ENCODE data around the gene SELENOH. TPM values are rescaled to one million over a fixed set of nuclear protein-coding genes. Genes with fewer than 3 reads are reported as not detected.

SELENOH gene
- total RNA-seq, 1 donor from 2014 or later: 118 TPM

- Histone ChIP-seq H3K4me1 (peaks cover 99% of the 10 kb centered on the region), H3K36me3 (peaks cover 2% of the 10 kb centered on the region), H3K9me3 (no peaks in the 10 kb centered on the region), H3K27me3 (ENCODE audit: low read depth) (no peaks in the 10 kb centered on the region), H3K4me3 (peak overlapping the region; percentile 15), H3K27ac (peak overlapping the region; percentile 89)
- intact Hi-C loops (cut with DNase I): no loop called here
- DNase-seq: peak; percentile 58
- peak; percentile 62 for ATAC-seq
- no peak for TF ChIP-seq CTCF (IDR thresholded peaks at IDR 0.05)
Observed at GRCh38 chr11:57776031-57776521, 34.8 kb downstream of the SELENOH start.

GRCh38 chr11:57776577-57777210 lies 35.4 kb downstream of the SELENOH start:
- no peak for TF ChIP-seq CTCF (IDR thresholded peaks at IDR 0.05)
- Histone ChIP-seq H3K27me3 (ENCODE audit: low read depth) (no peaks in the 10 kb centered on the region), H3K9me3 (no peaks in the 10 kb centered on the region), H3K27ac (peak overlapping the region; percentile 89), H3K36me3 (peaks cover 5% of the 10 kb centered on the region), H3K4me3 (peak overlapping the region; percentile 15), H3K4me1 (peaks cover 100% of the 10 kb centered on the region)
- ATAC-seq (no peak), DNase-seq (no peak)
- intact Hi-C loops (cut with DNase I): no loop called here

GRCh38 chr11:57777969-57778317 lies 36.7 kb downstream of the SELENOH start:
- Histone ChIP-seq H3K4me1 (peaks cover 100% of the 10 kb centered on the region), H3K36me3 (peaks cover 5% of the 10 kb centered on the region), H3K27me3 (ENCODE audit: low read depth) (no peaks in the 10 kb centered on the region), H3K4me3 (peak overlapping the region; percentile 33), H3K9me3 (no peaks in the 10 kb centered on the region), H3K27ac (peak overlapping the region; percentile 89)
- ATAC-seq: no peak
- TF ChIP-seq CTCF (IDR thresholded peaks at IDR 0.05): no peak
- intact Hi-C loops (cut with DNase I): no loop called here
- no peak for DNase-seq

- Histone ChIP-seq H3K9me3 (no peaks in the 10 kb centered on the region), H3K27ac (peak overlapping the region; percentile 89), H3K36me3 (peaks cover 5% of the 10 kb centered on the region), H3K4me1 (peaks cover 100% of the 10 kb centered on the region), H3K27me3 (ENCODE audit: low read depth) (no peaks in the 10 kb centered on the region), H3K4me3 (peak overlapping the region; percentile 33)
- ATAC-seq: peak; percentile 88 to 94
- TF ChIP-seq CTCF (IDR thresholded peaks at IDR 0.05): no peak
- intact Hi-C loops (cut with DNase I): no loop called here
- peak; percentile 93 for DNase-seq
Observed at GRCh38 chr11:57778318-57779037, 37.2 kb downstream of the SELENOH start.

- ATAC-seq (peak; percentile 23 to 24), DNase-seq (no peak)
- intact Hi-C loops (cut with DNase I): no loop called here
- TF ChIP-seq CTCF (IDR thresholded peaks at IDR 0.05): no peak
- H3K27me3 ChIP-seq (ENCODE audit: low read depth): no peaks in the 10 kb centered on the region
- H3K9me3 ChIP-seq: no peaks in the 10 kb centered on the region
- peak overlapping the region; percentile 89 for H3K27ac ChIP-seq
- H3K4me3 ChIP-seq: peak overlapping the region; percentile 19
- peaks cover 5% of the 10 kb centered on the region for H3K36me3 ChIP-seq
- H3K4me1 ChIP-seq: peaks cover 99% of the 10 kb centered on the region
Observed at GRCh38 chr11:57779276-57779675, 38.0 kb downstream of the SELENOH start.

Data from lower lobe of right lung (tissue), 2 donors.